ENCODE measurements around the gene IKZF1.

DNA sequence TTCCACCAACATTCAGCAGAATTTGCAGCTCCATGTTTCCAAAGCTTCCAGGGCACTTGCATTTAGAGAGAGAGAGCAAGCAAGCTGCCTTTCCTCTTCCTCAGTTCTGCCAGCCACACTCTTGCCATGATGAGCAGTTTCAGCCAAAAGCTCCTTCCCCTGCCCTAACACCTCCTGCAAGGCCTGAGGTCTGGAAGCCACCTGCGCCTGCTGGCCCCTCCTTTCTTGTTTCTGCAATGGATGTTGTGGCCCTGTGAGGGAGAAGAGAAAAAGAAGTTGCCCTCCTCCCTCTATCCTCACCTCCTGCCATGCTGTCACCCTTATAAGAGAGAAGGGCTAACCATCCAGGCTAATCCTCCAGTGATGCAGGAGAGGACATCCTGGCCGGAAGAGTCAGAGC, 48.7 kb downstream of the IKZF1 start:
- TF ChIP-seq, protein P1, sequence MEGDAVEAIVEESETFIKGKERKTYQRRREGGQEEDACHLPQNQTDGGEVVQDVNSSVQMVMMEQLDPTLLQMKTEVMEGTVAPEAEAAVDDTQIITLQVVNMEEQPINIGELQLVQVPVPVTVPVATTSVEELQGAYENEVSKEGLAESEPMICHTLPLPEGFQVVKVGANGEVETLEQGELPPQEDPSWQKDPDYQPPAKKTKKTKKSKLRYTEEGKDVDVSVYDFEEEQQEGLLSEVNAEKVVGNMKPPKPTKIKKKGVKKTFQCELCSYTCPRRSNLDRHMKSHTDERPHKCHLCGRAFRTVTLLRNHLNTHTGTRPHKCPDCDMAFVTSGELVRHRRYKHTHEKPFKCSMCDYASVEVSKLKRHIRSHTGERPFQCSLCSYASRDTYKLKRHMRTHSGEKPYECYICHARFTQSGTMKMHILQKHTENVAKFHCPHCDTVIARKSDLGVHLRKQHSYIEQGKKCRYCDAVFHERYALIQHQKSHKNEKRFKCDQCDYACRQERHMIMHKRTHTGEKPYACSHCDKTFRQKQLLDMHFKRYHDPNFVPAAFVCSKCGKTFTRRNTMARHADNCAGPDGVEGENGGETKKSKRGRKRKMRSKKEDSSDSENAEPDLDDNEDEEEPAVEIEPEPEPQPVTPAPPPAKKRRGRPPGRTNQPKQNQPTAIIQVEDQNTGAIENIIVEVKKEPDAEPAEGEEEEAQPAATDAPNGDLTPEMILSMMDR (conservative IDR thresholded peaks at IDR 0.05 in 1 of 2, IDR thresholded peaks at IDR 0.05 in 1 of 2; ENCODE audit: low read depth in 1 of 2, low read length in 2 of 2) = no peak
- TF ChIP-seq EZH2 (IDR thresholded peaks at IDR 0.05; ENCODE audit: low read length, missing control alignments) = no peak
